ENCODE results near the gene TPK1. TPM values are rescaled to one million over a fixed set of nuclear protein-coding genes. Genes with fewer than 3 reads are reported as not detected.

Gene TPK1
- total RNA-seq, 1 experiment from 2014 or later: 3.3 TPM

DNA sequence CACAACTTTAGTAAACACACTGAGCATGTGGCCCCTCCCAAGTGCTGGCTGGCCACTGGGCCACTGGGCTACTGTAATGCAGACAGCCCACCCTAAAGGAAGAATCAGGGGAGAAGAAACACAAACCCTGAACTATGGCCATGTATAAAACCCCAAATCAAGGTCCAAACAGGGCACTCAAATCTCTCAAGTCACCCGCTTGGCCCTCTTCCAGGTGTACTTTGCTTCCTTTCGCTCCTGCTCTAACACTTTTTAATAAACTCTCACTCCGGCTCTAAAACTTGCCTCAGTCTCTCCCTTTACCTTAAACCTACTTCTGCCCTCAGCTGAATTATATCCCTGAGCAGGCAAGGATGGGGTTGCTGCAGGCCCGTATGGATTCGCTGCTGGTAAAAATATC is 72.6 kb downstream of the TPK1 start:
- Histone ChIP-seq H3K9me3 (ENCODE audit: control insufficient read depth, insufficient read depth, low read depth, low read length) (no peaks in the 10 kb centered on the region), H3K4me3 (ENCODE audit: low read depth in 2 of 2, low read length in 2 of 2) (no peak overlapping the region), H3K36me3 (ENCODE audit: control insufficient read depth, insufficient read depth, low read length) (no peaks in the 10 kb centered on the region), H3K4me1 (ENCODE audit: control insufficient read depth, insufficient read depth, low read length) (no peaks in the 10 kb centered on the region), H3K27ac (ENCODE audit: low read length) (no peak overlapping the region), H3K27me3 (ENCODE audit: control insufficient read depth, insufficient read depth, low read length) (no peaks in the 10 kb centered on the region)
- DNase-seq (ENCODE audit: low read depth, low spot score): no peak
- TF ChIP-seq POLR2AphosphoS5 (IDR thresholded peaks at IDR 0.05; ENCODE audit: low read depth, low read length): no peak
- no peak for TF ChIP-seq REST (IDR thresholded peaks at IDR 0.05; ENCODE audit: insufficient read depth in 1 of 2, low read depth in 2 of 2, low read length in 1 of 2)
- TF ChIP-seq, protein P1, sequence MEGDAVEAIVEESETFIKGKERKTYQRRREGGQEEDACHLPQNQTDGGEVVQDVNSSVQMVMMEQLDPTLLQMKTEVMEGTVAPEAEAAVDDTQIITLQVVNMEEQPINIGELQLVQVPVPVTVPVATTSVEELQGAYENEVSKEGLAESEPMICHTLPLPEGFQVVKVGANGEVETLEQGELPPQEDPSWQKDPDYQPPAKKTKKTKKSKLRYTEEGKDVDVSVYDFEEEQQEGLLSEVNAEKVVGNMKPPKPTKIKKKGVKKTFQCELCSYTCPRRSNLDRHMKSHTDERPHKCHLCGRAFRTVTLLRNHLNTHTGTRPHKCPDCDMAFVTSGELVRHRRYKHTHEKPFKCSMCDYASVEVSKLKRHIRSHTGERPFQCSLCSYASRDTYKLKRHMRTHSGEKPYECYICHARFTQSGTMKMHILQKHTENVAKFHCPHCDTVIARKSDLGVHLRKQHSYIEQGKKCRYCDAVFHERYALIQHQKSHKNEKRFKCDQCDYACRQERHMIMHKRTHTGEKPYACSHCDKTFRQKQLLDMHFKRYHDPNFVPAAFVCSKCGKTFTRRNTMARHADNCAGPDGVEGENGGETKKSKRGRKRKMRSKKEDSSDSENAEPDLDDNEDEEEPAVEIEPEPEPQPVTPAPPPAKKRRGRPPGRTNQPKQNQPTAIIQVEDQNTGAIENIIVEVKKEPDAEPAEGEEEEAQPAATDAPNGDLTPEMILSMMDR (IDR thresholded peaks at IDR 0.05): no peak
- TF ChIP-seq SIN3A (IDR thresholded peaks at IDR 0.05; ENCODE audit: borderline replicate concordance, insufficient read depth, low read depth, low read length): no peak
- TF ChIP-seq TCF7L2 (IDR thresholded peaks at IDR 0.05; ENCODE audit: low read depth, low read length): no peak
- no TSS peak for BruUV-seq (replicated peaks)
- in situ Hi-C loops (cut with HindIII; ENCODE audit: low pct_unique_long_range_greater_than_20kb, low sequenced_read_pairs) (no loop called here), intact Hi-C loops (cut with micrococcal nuclease; ENCODE audit: unreplicated experiment) (no loop called here)
- ChIA-PET CTCF (no interaction called here), POLR2A (no interaction called here)
- ATAC-seq: no peak

DNA sequence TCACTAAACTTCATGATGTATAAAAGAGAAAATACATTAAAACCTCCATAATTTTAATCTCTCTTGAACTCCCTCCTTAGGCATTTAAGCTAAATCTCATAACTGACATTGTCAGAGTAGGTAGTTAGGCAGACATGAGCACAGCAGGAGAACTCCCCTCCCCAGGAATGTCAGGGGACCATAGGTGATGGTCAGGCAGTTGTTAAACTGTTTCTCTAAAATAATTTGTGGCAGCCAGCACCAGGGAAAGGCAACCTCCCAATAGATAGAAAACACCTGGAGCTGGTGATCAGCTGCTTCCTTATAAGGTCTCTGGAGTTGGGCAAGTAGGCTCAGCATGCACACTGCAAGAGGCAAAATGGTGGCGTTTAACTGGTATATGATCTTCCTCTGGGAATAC is 73.0 kb downstream of the TPK1 start:
- POLR2A ChIA-PET: no interaction called here
- TF ChIP-seq TCF7L2 (IDR thresholded peaks at IDR 0.05; ENCODE audit: low read depth, low read length) (no peak), POLR2AphosphoS5 (IDR thresholded peaks at IDR 0.05; ENCODE audit: low read depth, low read length) (no peak), REST (IDR thresholded peaks at IDR 0.05; ENCODE audit: insufficient read depth in 1 of 2, low read depth in 2 of 2, low read length in 1 of 2) (no peak), SIN3A (IDR thresholded peaks at IDR 0.05; ENCODE audit: borderline replicate concordance, insufficient read depth, low read depth, low read length) (no peak)
- TF ChIP-seq, protein P1 (IDR thresholded peaks at IDR 0.05): no peak
- BruUV-seq (replicated peaks): no TSS peak
- H3K4me3 ChIP-seq (ENCODE audit: low read depth in 2 of 2, low read length in 2 of 2): no peak overlapping the region
- no peaks in the 10 kb centered on the region for H3K9me3 ChIP-seq (ENCODE audit: control insufficient read depth, insufficient read depth, low read depth, low read length)
- no peak overlapping the region for H3K27ac ChIP-seq (ENCODE audit: low read length)
- H3K4me1 ChIP-seq (ENCODE audit: control insufficient read depth, insufficient read depth, low read length): no peaks in the 10 kb centered on the region
- no peaks in the 10 kb centered on the region for H3K27me3 ChIP-seq (ENCODE audit: control insufficient read depth, insufficient read depth, low read length)
- no peak for ATAC-seq
- no peaks in the 10 kb centered on the region for H3K36me3 ChIP-seq (ENCODE audit: control insufficient read depth, insufficient read depth, low read length)
- no peak for DNase-seq (ENCODE audit: low read depth, low spot score)
- intact Hi-C loops (cut with micrococcal nuclease; ENCODE audit: unreplicated experiment) (no loop called here), in situ Hi-C loops (cut with HindIII; ENCODE audit: low pct_unique_long_range_greater_than_20kb, low sequenced_read_pairs) (no loop called here)
- CTCF ChIA-PET: no interaction called here

Data from Panc1 (cell line).